CD4-positive, CD25-positive, alpha-beta regulatory T cell (primary cell): Measurements from ENCODE around the gene SCN4A. TPM values are rescaled to one million over a fixed set of nuclear protein-coding genes. Genes with fewer than 3 reads are reported as not detected.
"Not testable (repeated sequence)": the region's sequence is repeated elsewhere in the genome, so short reads cannot be mapped to it uniquely, and the experiment has no call there.

Experiments
- ATAC-seq, 2 donors: fragments of 150-1000 bp; cut with Tn5 transposase; one replicate each; pipeline ENCODE4 v1.10.0; 2021; ENCODE audit warnings: low read depth in 2 of 2, moderate number of reproducible peaks in 2 of 2, moderate library complexity in 1 of 2
- DNase-seq, 3 donors: peaks; one replicate each; pipeline versions ENCODE4 v3.0.0 to v3.0.0-alpha.2; 2012 to 2022; ENCODE audit warnings: mixed read lengths in 1 of 3
- H3K27ac ChIP-seq: one replicate; pipeline ENCODE4 v1.7.0; 2013; ENCODE audit warnings: mild to moderate bottlenecking, low read length; ENCODE audit not compliant: insufficient read depth, poor library complexity, severe bottlenecking
- H3K27me3 ChIP-seq: one replicate; pipeline ENCODE4 v1.7.0; 2013; ENCODE audit warnings: low read length; ENCODE audit not compliant: control insufficient read depth, insufficient read depth
- H3K36me3 ChIP-seq: one replicate; pipeline ENCODE4 v1.7.0; 2013; ENCODE audit warnings: mild to moderate bottlenecking, low read length, moderate library complexity; ENCODE audit not compliant: control insufficient read depth, insufficient read depth
- H3K4me1 ChIP-seq: 2 replicates; pipeline ENCODE4 v1.7.0; 2013; ENCODE audit warnings: mild to moderate bottlenecking, low read length; ENCODE audit not compliant: insufficient read depth, control insufficient read depth, poor library complexity, severe bottlenecking
- H3K4me3 ChIP-seq: one replicate; pipeline ENCODE4 v1.7.0; 2013; ENCODE audit warnings: low read depth, mild to moderate bottlenecking, low read length, moderate library complexity
- H3K9me3 ChIP-seq, 2 experiments: 1 replicate in 1 of 2; 2 replicates in 1 of 2; pipeline ENCODE4 v1.7.0; 2013; ENCODE audit warnings: low read length in 2 of 2, mild to moderate bottlenecking in 1 of 2, moderate library complexity in 1 of 2; ENCODE audit not compliant: control insufficient read depth in 2 of 2
- H3K27ac Mint-ChIP-seq, 3 donors: one replicate each; pipeline ENCODE4 v1.8.0; 2020 to 2022; ENCODE audit warnings: mild to moderate bottlenecking in 3 of 3, mixed read lengths in 3 of 3, moderate library complexity in 2 of 3
- H3K27me3 Mint-ChIP-seq: one replicate; pipeline ENCODE4 v1.8.0; 2022; ENCODE audit warnings: mild to moderate bottlenecking, mixed read lengths
- H3K36me3 Mint-ChIP-seq: one replicate; pipeline ENCODE4 v1.8.0; 2020; ENCODE audit warnings: mixed read lengths
- H3K4me1 Mint-ChIP-seq, 4 donors: one replicate each; pipeline ENCODE4 v1.8.0; 2020 to 2022; ENCODE audit warnings: mixed read lengths in 4 of 4, mild to moderate bottlenecking in 1 of 4
- H3K4me3 Mint-ChIP-seq, 4 donors: one replicate each; pipeline ENCODE4 v1.8.0; 2020 to 2022; ENCODE audit warnings: mild to moderate bottlenecking in 4 of 4, mixed read lengths in 4 of 4, moderate library complexity in 3 of 4
- H3K9me3 Mint-ChIP-seq, 7 donors: one replicate each; pipeline ENCODE4 v1.8.0; 2020 to 2022; ENCODE audit warnings: mixed read lengths in 7 of 7, mild to moderate bottlenecking in 3 of 7, moderate library complexity in 2 of 7
- polyA plus RNA-seq, 4 donors: library from polyadenylated mRNA; unstranded; fragments of 300-500 nt; fragmentation: Illumina TruSeq; gene quantifications; one replicate each; pipeline ENCODE4 v1.2.3, GENCODE V29; 2021
- total RNA-seq: library from RNA; stranded (reverse); gene quantifications from one replicate; pipeline ENCODE4 v1.2.3, GENCODE V29; 2022

Gene SCN4A
- total and polyA plus RNA-seq, 5 donors from 2014 or later: not detected

DNA sequence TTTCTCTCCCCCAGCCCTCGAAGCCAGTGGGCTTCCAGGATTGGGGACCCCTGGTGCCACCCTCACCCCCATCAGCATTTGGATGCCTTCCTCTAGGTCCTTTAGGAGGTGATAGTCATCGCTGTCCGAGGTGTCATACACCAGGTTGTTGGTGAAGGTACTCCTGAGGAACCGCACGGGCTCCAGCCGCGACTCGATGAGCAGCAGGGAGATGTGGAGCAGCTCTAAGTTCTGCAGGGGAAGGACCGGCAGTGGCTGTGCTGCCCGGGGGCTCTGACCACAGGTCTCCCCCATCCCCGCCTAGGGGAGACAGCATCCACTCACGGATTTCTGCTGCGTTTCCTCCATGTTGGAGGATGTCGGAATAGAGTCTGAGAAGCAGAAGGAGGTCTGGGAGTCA is 62.6 kb downstream of the SCN4A start:
- H3K27me3 ChIP-seq: no peaks in the 10 kb centered on the region
- H3K36me3 Mint-ChIP-seq: no peaks in the 10 kb centered on the region
- H3K4me3 Mint-ChIP-seq: no peak overlapping the region
- DNase-seq (no peak), ATAC-seq (no peak)
- no peak overlapping the region for H3K4me3 ChIP-seq
- H3K27ac Mint-ChIP-seq: no peak overlapping the region
- H3K4me1 ChIP-seq: no peaks in the 10 kb centered on the region
- H3K36me3 ChIP-seq: no peaks in the 10 kb centered on the region
- peaks cover 0 to 2% (median under 1%) of the 10 kb centered on the region in 4 donors for H3K4me1 Mint-ChIP-seq
- H3K9me3 Mint-ChIP-seq: no peaks in the 10 kb centered on the region
- no peaks in the 10 kb centered on the region for H3K9me3 ChIP-seq
- H3K27ac ChIP-seq: no peak overlapping the region
- H3K27me3 Mint-ChIP-seq: peaks cover 8% of the 10 kb centered on the region

DNA sequence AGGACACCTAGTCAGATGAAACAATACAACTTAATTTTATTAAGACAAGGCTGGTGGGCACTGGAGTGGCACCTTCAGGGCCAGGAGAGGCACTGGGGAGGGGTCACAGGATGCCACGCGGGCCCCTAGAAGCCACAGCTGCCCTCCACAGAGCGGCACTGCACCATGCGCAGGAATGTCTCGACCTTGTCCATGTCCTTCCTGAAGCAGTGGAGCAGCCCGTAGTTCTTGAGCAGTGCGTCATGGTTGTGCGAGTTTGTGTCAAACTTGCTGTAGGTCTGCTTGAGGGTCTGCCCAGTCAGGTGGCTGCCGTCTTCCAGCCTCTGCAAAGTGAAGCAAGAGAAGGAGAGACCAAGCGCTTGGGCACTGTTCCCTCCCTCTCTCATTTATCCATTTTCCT is 63.1 kb downstream of the SCN4A start:
- H3K36me3 Mint-ChIP-seq, H3K4me1 Mint-ChIP-seq, H3K36me3 ChIP-seq, H3K27ac ChIP-seq, DNase-seq, H3K4me3 ChIP-seq, H3K9me3 ChIP-seq, H3K27ac Mint-ChIP-seq, H3K27me3 Mint-ChIP-seq, H3K4me3 Mint-ChIP-seq, H3K9me3 Mint-ChIP-seq, H3K4me1 ChIP-seq, H3K27me3 ChIP-seq, ATAC-seq: not testable (repeated sequence)

DNA sequence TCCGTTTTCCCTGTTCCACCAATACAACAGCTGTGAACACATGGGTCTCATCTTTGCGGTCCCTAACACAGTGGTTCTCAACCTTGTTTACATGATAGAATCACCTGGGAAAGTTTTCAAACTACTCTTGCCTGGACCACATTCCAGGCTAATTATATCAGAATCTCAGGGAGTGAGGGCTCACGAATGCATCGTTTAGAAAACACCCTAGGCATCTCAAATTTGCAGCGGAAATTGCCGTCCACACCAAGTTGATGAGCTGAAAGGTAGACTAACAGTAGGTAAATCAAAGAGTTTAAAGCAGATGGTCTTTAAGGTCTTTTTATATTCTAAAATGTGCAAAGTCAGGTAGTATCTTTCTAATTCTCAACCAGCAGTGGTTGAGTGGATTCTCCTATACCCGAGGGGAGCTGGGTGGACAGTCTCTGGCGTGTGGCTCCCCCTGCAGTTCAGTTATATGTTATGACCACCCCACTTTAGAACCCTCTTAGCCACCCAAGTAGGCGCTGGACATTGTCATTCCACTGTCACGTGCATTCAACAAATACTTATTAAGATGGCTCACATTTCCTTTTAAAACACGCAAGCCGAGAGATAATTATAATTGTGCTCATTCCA is 65.4 kb downstream of the SCN4A start:
- not testable (repeated sequence) for H3K4me1 ChIP-seq, H3K9me3 Mint-ChIP-seq, H3K27me3 Mint-ChIP-seq, H3K36me3 Mint-ChIP-seq, H3K36me3 ChIP-seq, H3K4me3 ChIP-seq, DNase-seq, H3K4me3 Mint-ChIP-seq, H3K27ac ChIP-seq, H3K9me3 ChIP-seq, H3K27ac Mint-ChIP-seq, H3K4me1 Mint-ChIP-seq, H3K27me3 ChIP-seq
- peak in 1 of 2 donors; percentile 44 for ATAC-seq

DNA sequence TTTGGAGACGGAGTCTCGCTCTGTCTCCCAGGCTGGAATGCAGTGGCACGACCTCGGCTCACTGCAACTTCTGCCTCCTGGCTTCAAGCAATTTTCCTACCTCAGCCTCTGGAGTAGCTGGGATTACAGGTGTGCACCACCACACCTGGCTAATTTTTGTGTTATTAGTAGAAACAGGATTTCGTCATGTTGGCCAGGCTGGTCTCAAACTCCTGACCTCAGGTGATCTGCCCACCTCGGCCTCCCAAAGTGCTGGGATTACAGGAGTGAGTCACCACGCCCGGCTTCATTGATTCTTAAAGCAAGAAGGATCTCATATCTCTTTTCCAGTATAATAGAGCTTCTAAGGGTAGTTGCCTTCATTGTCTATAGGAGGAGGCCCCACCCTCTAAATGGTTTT is 67.9 kb downstream of the SCN4A start:
- not testable (repeated sequence) for H3K27me3 ChIP-seq, DNase-seq, ATAC-seq, H3K4me1 Mint-ChIP-seq, H3K27ac Mint-ChIP-seq, H3K27me3 Mint-ChIP-seq, H3K36me3 ChIP-seq, H3K4me1 ChIP-seq, H3K9me3 ChIP-seq, H3K4me3 ChIP-seq, H3K9me3 Mint-ChIP-seq, H3K4me3 Mint-ChIP-seq, H3K36me3 Mint-ChIP-seq, H3K27ac ChIP-seq

DNA sequence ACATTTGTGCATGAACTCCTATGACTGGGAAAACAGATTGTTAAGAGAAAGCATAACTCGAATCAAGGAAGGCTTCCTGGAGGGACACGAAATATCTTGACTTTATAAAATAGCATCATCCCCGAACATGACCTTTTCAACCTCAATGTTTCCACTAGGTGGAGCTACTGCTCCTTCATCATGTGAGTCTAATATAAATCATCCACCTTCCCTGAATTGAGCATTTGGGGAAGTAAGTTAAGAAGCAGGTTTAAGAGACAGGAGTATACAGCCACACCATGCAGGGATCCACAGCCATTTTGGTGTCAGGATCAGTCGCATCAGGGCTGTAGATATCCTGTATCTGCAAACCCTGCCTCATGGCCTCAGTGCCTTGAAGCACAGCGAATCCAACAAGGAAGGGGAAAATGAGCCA is 68.9 kb downstream of the SCN4A start:
- H3K36me3 Mint-ChIP-seq, H3K9me3 ChIP-seq, H3K4me1 ChIP-seq, H3K36me3 ChIP-seq, H3K27ac ChIP-seq, H3K4me3 ChIP-seq, H3K27me3 Mint-ChIP-seq, H3K9me3 Mint-ChIP-seq, H3K27me3 ChIP-seq, H3K4me1 Mint-ChIP-seq: not testable (repeated sequence)
- H3K4me3 Mint-ChIP-seq: peak overlapping the region in 1 of 4 donors; percentile 84
- ATAC-seq (peak; percentile 67 to 71), DNase-seq (peak in 2 of 3 donors; percentile 34 to 42)
- H3K27ac Mint-ChIP-seq: peak overlapping the region in 1 of 3 donors; percentile 86

DNA sequence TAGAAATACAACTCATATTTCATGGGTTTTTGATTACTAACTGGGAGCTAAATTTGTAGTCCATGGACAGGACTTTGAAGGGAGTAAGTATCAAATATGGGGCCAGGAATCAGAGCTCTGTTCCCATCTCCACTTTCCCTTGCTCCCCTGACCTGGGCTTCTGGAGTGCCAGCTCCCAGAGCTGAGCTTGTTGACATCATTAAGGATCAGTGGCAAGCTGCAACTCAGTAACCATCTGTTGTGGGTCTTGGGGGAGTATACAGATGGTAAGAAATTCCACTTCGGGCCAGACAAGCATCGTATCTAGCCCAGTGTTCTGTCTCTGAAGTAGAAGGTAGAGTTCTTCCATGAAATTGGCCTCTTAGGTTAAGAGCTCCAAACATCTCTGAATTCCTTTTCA is 70.7 kb downstream of the SCN4A start:
- H3K36me3 Mint-ChIP-seq, ATAC-seq: not testable (repeated sequence)

DNA sequence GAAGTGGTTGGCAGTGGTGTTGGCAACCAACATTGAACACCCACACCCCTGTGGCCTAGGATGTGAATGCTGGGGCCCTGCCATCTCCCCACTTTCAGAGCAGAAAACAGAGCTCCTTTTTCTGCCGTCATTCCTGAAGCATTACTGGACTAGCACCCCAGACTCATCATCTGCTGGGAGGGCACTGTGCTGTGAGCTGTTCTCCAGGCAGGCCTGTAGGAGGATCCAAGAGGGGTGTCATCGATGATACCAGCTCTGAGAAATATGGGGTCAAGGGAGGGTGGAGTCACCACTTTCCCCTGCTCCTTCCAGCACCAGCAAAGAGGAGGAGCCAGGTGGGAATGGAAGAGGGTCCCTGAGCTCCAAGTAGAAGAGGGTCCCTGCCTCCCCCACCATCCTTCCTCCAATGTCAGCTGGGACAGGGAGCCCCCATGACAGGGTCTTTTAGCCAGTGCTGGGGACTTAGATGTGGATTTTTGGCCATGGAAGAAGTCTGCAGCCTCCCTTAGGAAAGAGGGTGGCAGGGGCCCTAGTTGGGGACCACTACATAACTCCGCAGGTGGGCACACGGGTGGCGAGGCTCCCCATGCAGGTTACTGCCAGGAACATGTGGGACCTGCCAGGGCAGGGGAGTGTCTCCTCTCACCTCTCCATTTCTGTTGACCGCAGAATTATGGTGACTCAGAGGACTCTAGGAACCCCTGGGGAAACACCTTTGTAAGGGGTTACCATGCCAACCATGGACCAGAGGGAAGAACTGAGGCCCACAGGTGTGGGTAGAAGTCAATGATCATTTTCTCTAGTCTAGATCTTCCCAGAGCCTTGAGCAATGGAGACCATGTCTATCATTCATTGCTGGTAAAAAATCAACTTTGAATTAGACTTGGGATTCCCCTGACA is 73.6 kb downstream of the SCN4A start:
- H3K4me3 ChIP-seq, H3K9me3 Mint-ChIP-seq, H3K9me3 ChIP-seq, H3K27me3 Mint-ChIP-seq, H3K36me3 ChIP-seq, H3K4me3 Mint-ChIP-seq, H3K27me3 ChIP-seq, H3K4me1 Mint-ChIP-seq, H3K27ac ChIP-seq, H3K4me1 ChIP-seq, H3K36me3 Mint-ChIP-seq: not testable (repeated sequence)
- ATAC-seq: peak in 1 of 2 donors; percentile 48
- H3K27ac Mint-ChIP-seq: peak overlapping the region in 1 of 3 donors; percentile 47
- peak in 1 of 3 donors; percentile 50 for DNase-seq

More for the DNA sequence above, 70.7 kb downstream of the SCN4A start:
- H3K27me3 Mint-ChIP-seq, H3K27ac ChIP-seq, H3K9me3 Mint-ChIP-seq, H3K27ac Mint-ChIP-seq, H3K4me3 Mint-ChIP-seq, H3K9me3 ChIP-seq, DNase-seq, H3K36me3 ChIP-seq, H3K4me3 ChIP-seq, H3K27me3 ChIP-seq, H3K4me1 ChIP-seq, H3K4me1 Mint-ChIP-seq: not testable (repeated sequence)
